ENCODE measurements around the gene DSN1.

The DSN1 gene

GRCh38 chr20:36754656-36755222 is 18.8 kb downstream of the DSN1 start:
- DNase-seq, result peak; percentile 30

- DNase-seq, result no peak
Measured at GRCh38 chr20:36752582-36752981, 21.0 kb downstream of the DSN1 start.

- DNase-seq, result peak; percentile 90
Measured at GRCh38 chr20:36745927-36746659, 27.5 kb downstream of the DSN1 start, which contains the start of gene NDRG3. Gene NDRG3 (minus strand): TSS chr20:36746090. CDS start chr20:36721735, 24,355 bp downstream.

GRCh38 chr20:36745234-36745926 is 28.2 kb downstream of the DSN1 start:
- DNase-seq, result no peak

GRCh38 chr20:36744764-36745191 is 28.8 kb downstream of the DSN1 start:
- no peak for DNase-seq

GRCh38 chr20:36744243-36744642 is 29.3 kb downstream of the DSN1 start:
- no peak for DNase-seq

- DNase-seq, result no peak
Measured at GRCh38 chr20:36742558-36742957, 31.0 kb downstream of the DSN1 start.

- DNase-seq, result no peak
Measured at GRCh38 chr20:36741072-36741471, 32.5 kb downstream of the DSN1 start.

- no peak for DNase-seq
Measured at GRCh38 chr20:36737183-36737499, 36.4 kb downstream of the DSN1 start.

- DNase-seq, result no peak
Measured at GRCh38 chr20:36736451-36737182, 36.9 kb downstream of the DSN1 start.

GRCh38 chr20:36732456-36732855 is 41.1 kb downstream of the DSN1 start:
- no peak for DNase-seq

GRCh38 chr20:36728986-36729385 is 44.6 kb downstream of the DSN1 start:
- DNase-seq, result no peak

GRCh38 chr20:36726168-36726567 is 47.4 kb downstream of the DSN1 start:
- DNase-seq, result no peak

- no peak for DNase-seq
Measured at GRCh38 chr20:36720510-36720909, 53.1 kb downstream of the DSN1 start.

GRCh38 chr20:36717657-36718056 is 55.9 kb downstream of the DSN1 start:
- no peak for DNase-seq

GRCh38 chr20:36717021-36717420 is 56.5 kb downstream of the DSN1 start:
- no peak for DNase-seq

GRCh38 chr20:36712775-36713174 is 60.8 kb downstream of the DSN1 start:
- no peak for DNase-seq

GRCh38 chr20:36709126-36709525 is 64.4 kb downstream of the DSN1 start:
- no peak for DNase-seq

GRCh38 chr20:36703530-36703929 is 70.0 kb downstream of the DSN1 start:
- DNase-seq, result no peak
